KBM-7 (cell line): Measurements from ENCODE around the gene PRR15L.

Source experiments
- DNase-seq: peaks from one replicate; pipeline ENCODE4 v3.0.0-alpha.2; 2015
- in situ Hi-C: fragments of 300-500 bp; cut with MboI; formaldehyde crosslinking; loops from 2 replicates; pipeline ENCODE4 v1.14.3; 2020; ENCODE audit warnings: low sequenced_read_pairs, low pct_unique_long_range_greater_than_20kb, mixed read lengths

The PRR15L gene

GRCh38 chr17:47918991-47919390 lies 38.7 kb downstream of the PRR15L start:
- no peak for DNase-seq
- in situ Hi-C loops: no loop called here

- in situ Hi-C loops: no loop called here
- no peak for DNase-seq
Measured at GRCh38 chr17:47918006-47918405, 39.7 kb downstream of the PRR15L start.

DNA sequence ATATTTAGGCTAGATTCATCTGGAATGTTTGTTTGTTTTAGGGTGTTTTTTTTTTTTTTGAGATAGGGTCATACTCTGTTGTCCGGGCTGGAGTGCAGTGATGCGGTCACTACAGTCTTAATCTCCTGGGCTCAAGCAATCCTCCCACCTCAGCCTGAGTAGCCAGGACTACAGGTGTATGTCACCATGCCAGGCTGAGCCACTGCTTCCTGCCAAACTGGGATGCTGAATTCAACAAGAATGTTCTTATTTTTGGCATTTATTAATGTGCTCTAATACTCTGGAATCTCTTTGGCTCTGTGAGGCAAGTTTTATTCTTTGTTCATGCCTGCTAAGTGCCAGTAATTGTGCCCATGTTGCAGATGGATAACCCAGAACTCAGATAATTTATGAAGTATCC lies 40.1 kb downstream of the PRR15L start:
- no peak for DNase-seq
- in situ Hi-C loops: no loop called here

- in situ Hi-C loops: no loop called here
- no peak for DNase-seq
Measured at GRCh38 chr17:47916489-47917208, 41.0 kb downstream of the PRR15L start.

DNA sequence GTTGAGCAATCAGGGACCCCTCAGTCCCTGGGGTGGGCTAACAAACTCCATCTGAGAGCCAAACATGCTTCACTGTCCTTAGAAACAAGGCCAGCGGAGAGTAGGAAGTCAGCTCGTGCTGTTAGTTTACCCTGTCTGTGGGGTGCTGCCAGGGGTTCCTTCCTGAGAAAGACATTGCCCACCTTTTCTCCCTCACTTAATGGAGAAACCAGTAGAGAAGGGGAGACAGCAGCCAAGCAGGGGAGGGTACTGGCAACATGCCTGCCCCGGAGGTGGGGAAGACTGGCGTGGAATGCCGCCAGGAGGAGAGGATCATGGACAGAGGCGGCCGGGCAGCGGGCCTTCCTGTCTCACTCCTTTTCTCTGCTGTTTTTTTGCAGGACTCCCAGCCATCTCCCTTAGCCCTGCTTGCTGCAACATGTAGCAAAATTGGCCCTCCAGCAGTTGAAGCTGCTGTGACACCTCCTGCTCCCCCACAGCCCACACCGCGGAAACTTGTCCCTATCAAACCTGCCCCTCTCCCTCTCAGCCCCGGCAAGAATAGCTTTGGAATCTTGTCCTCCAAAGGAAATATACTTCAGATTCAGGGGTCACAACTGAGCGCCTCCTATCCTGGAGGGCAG lies 41.8 kb downstream of the PRR15L start:
- DNase-seq: no peak
- in situ Hi-C loops: no loop called here

DNA sequence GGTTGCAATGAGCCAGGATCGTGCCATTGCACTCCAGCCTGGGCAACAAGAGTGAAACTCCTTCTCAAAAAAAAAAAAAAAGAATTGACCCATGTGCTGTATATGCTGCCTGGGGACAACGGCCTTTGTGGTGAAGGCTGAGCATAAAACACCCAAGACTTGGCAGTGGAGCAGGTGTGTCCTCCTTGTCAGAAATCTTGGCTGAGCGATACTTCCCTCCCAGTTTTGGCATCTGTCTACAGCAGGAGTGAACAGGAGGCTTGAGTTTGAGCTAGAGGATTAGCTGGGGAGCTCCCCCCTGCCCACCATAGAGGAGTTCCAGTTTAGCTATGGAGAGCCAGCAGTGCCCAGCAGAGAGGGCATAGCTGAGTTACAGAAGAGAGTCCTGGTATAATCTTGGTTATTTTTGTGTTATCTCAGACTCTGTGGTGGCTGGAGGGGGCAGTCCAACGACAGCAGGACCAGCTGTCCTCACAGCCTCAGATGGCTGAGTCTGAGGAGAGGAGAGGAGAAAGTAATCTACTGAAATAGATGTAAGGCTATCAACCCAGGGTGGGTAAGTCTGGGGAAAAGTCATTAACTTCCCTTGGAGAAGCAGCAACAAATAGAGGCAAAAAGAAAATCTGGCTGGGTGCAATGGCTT lies 43.3 kb downstream of the PRR15L start:
- DNase-seq: no peak
- in situ Hi-C loops: no loop called here

GRCh38 chr17:47913050-47913449 lies 44.6 kb downstream of the PRR15L start:
- in situ Hi-C loops: no loop called here
- DNase-seq: no peak

DNA sequence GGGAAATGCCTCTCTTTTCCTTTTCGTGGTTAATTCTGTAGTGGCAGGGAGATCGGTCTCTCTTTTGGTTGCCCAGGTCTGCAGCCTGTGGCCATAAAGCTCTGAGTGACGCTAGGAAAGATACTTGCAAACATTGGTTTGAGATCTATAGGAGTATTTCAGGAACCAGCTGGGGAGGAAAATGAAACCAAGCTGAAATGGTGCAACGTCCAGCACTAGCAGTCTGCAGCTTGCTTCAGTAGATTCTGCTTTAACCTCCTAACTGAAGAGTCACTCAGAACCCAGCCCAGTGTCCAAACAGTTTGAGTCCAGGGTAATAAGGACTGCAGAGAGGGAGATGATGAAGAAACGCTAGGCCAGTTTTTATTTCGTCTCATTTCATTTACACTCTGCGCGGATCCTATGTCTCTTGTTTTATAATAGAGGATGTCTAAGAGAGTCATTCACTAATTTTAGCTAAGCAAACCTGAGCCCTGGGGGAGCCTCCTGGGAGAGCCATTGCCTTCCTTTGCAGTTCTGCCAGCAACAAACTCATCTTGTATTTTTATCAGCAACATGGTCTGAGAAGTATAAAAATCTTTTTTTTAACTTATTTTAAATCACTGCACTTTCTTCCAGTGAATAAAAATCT lies 49.6 kb downstream of the PRR15L start:
- in situ Hi-C loops: no loop called here

GRCh38 chr17:47906443-47906842 lies 51.2 kb downstream of the PRR15L start:
- in situ Hi-C loops: no loop called here
- DNase-seq: no peak

More for the DNA sequence above, 49.6 kb downstream of the PRR15L start:
- DNase-seq: peak; percentile 35

- in situ Hi-C loops: no loop called here
Measured at GRCh38 chr17:47905221-47905733, 52.4 kb downstream of the PRR15L start.

DNA sequence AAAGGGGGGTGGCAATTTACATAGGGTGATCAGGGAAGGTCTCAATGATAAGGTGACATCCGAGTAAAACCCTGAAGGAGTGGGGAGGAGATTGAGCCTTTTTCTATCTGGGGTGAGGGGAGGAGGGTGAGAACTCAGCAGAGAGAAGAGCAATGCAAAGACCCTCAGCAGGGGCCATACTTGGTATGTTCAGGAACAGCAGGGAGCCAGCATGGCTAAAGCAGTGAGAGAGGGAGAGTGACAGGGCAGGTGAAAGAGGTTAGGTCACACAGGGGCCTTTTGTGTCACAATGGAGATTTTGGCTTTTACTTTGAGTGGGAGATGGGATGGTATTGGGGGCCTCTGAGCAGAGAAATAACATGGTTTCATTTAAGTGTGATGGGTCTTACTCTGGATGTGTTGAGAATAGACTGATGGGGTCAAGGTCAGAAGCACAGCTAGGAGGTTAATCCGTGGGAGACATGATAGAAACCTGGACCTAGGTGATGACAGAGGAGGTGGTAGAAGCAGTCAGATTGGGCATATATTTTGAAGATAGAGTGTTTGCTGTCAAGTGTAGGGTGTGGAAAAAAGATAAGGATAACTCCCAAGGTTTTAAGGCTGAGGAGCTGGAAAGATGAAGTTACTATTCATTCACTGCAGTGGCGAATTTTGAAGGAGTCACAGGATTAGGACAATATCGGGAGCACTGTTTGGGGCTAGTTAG lies 55.5 kb downstream of the PRR15L start:
- in situ Hi-C loops: no loop called here
- DNase-seq: no peak

More at GRCh38 chr17:47905221-47905733, 52.4 kb downstream of the PRR15L start:
- no peak for DNase-seq
